Hepatocyte (in vitro differentiated cells): ENCODE measurements around the gene RNLS. TPM values are rescaled to one million over a fixed set of nuclear protein-coding genes. Genes with fewer than 3 reads are reported as not detected.

Experiments
- DNase-seq: peaks from one replicate; pipeline ENCODE4 v3.0.0-alpha.2; 2016; ENCODE audit warnings: low spot score
- H2AFZ ChIP-seq: fragments of 200-600 bp; sonication (generic); 2 replicates; pipeline ENCODE4 v1.6.0; 2016; ENCODE audit warnings: antibody characterized with exemption, mild to moderate bottlenecking
- H3K27ac ChIP-seq: fragments of 200-600 bp; sonication (generic); 2 replicates; pipeline ENCODE4 v1.5.1; 2016; ENCODE audit warnings: mild to moderate bottlenecking
- H3K27me3 ChIP-seq: fragments of 200-600 bp; sonication (generic); 2 replicates; pipeline ENCODE4 v1.6.1; 2016
- H3K36me3 ChIP-seq: fragments of 200-600 bp; sonication (generic); replicated peaks from 2 replicates; pipeline ENCODE4 v1.5.1; 2016; ENCODE audit warnings: low read depth; ENCODE audit not compliant: insufficient read depth
- H3K4me1 ChIP-seq: fragments of 200-600 bp; sonication (generic); 2 replicates; pipeline ENCODE4 v1.5.1; 2016; ENCODE audit warnings: mild to moderate bottlenecking, moderate library complexity; ENCODE audit not compliant: insufficient read depth
- H3K4me2 ChIP-seq: fragments of 200-600 bp; sonication (generic); 2 replicates; pipeline ENCODE4 v1.6.0; 2016
- H3K4me3 ChIP-seq: fragments of 200-600 bp; sonication (generic); 2 replicates; pipeline ENCODE4 v1.5.1; 2016; ENCODE audit warnings: mild to moderate bottlenecking
- H3K79me2 ChIP-seq: fragments of 200-600 bp; sonication (generic); 2 replicates; pipeline ENCODE4 v1.6.0; 2017; ENCODE audit warnings: mild to moderate bottlenecking
- H3K9me2 ChIP-seq: fragments of 200-600 bp; sonication (generic); replicated peaks from 2 replicates; pipeline ENCODE4 v1.6.0; 2017; ENCODE audit warnings: mild to moderate bottlenecking; ENCODE audit not compliant: insufficient read depth
- H3K9me3 ChIP-seq: fragments of 200-600 bp; sonication (generic); 2 replicates; pipeline ENCODE4 v1.5.1; 2016; ENCODE audit warnings: low read depth, mild to moderate bottlenecking
- H4K20me1 ChIP-seq: fragments of 200-600 bp; sonication (generic); 2 replicates; pipeline ENCODE4 v1.6.0; 2016; ENCODE audit warnings: mild to moderate bottlenecking; ENCODE audit not compliant: insufficient read depth, poor library complexity, severe bottlenecking
- EZH2 ChIP-seq: fragments of 200-600 bp; sonication (generic); IDR thresholded peaks from 2 replicates; pipeline ENCODE4 v1.6.1; 2016; ENCODE audit warnings: antibody characterized with exemption, mild to moderate bottlenecking, borderline replicate concordance
- EZH2phosphoT487 ChIP-seq: fragments of 200-600 bp; sonication (generic); IDR thresholded peaks from one replicate; pipeline ENCODE4 v1.6.1; 2018; ENCODE audit warnings: antibody characterized with exemption, mild to moderate bottlenecking, low read depth, moderate library complexity; ENCODE audit not compliant: unreplicated experiment, severe bottlenecking
- WGBS: methylation state at CpG from one replicate; pipeline ENCODE4 v1.1.6; 2016; ENCODE audit warnings: low lambda C conversion rate; ENCODE audit errors: missing lambda C conversion rate; 5-methylcytosine and 5-hydroxymethylcytosine counted together
- polyA plus RNA-seq: library from polyadenylated mRNA; unstranded; fragments of >200 nt; fragmentation: Nextera tagmentation; extraction: Ambion mirVana; gene quantifications from 2 replicates; pipeline ENCODE4 v1.2.1, GENCODE V29; 2016
- total RNA-seq: library from RNA; depleted of rRNA; stranded (reverse); fragments of >200 nt; gene quantifications from 2 replicates; pipeline ENCODE4 v1.2.3, GENCODE V29; 2014
- TF ChIP-seq, protein P1 (sequence below): fragments of 200-600 bp; sonication (generic); IDR thresholded peaks from 2 replicates; pipeline ENCODE4 v1.5.1; 2016; ENCODE audit warnings: antibody characterized with exemption, mild to moderate bottlenecking; ENCODE audit not compliant: poor library complexity

The RNLS gene
- total and polyA plus RNA-seq, 2 experiments from 2014 or later, result 12.8 to 14.9 TPM

DNA sequence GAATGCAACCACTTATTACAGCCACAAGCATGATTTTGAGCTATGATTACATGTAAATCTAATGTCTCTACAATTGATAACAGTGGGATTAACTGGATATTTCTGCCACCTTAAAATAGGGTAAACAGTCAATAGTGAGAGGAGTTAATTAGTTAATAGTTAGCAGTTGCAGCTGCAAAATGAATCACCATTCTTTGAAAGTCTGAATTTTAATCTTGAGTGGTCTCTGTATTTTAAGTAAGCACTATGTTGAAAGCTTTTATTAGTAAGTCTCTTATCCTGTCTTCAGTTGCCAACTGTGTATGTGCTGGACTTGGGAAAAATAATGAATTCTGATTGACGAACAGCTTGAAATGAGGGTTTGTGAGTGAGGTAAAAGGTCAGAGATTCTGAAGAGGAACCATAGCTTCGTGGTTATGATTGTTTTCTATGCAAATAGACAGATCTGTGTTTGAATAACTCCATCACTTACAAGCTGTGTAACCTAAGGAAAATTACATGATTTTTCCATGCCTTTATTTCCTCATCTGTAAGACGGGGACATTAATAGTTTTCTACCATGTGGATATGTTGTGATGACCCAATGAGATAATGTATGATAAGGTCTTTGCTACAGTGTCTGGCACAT lies 75.2 kb downstream of the RNLS start:
- H3K27ac ChIP-seq, result no peak overlapping the region
- H3K9me2 ChIP-seq, result no peaks in the 10 kb centered on the region
- no peaks in the 10 kb centered on the region for H3K9me3 ChIP-seq
- no peaks in the 10 kb centered on the region for H3K36me3 ChIP-seq
- no peaks in the 10 kb centered on the region for H3K4me1 ChIP-seq
- no peaks in the 10 kb centered on the region for H3K79me2 ChIP-seq
- TF ChIP-seq, protein P1, sequence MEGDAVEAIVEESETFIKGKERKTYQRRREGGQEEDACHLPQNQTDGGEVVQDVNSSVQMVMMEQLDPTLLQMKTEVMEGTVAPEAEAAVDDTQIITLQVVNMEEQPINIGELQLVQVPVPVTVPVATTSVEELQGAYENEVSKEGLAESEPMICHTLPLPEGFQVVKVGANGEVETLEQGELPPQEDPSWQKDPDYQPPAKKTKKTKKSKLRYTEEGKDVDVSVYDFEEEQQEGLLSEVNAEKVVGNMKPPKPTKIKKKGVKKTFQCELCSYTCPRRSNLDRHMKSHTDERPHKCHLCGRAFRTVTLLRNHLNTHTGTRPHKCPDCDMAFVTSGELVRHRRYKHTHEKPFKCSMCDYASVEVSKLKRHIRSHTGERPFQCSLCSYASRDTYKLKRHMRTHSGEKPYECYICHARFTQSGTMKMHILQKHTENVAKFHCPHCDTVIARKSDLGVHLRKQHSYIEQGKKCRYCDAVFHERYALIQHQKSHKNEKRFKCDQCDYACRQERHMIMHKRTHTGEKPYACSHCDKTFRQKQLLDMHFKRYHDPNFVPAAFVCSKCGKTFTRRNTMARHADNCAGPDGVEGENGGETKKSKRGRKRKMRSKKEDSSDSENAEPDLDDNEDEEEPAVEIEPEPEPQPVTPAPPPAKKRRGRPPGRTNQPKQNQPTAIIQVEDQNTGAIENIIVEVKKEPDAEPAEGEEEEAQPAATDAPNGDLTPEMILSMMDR, result no peak
- no peak for TF ChIP-seq EZH2
- no peak for TF ChIP-seq EZH2phosphoT487
- no peaks in the 10 kb centered on the region for H4K20me1 ChIP-seq
- H3K4me2 ChIP-seq, result no peak overlapping the region
- DNase-seq, result no peak
- no peak overlapping the region for H3K4me3 ChIP-seq
- H3K27me3 ChIP-seq, result no peaks in the 10 kb centered on the region
- no peak overlapping the region for H2AFZ ChIP-seq
- 63% methylated on average over 3 of the region's 3 CpGs for WGBS

GRCh38 chr10:88507404-88507803 lies 75.7 kb downstream of the RNLS start:
- H3K27ac ChIP-seq, result no peak overlapping the region
- WGBS, result 38% methylated on average over 1 of the region's 1 CpG
- no peak for DNase-seq
- no peaks in the 10 kb centered on the region for H3K9me2 ChIP-seq
- TF ChIP-seq EZH2 (no peak), EZH2phosphoT487 (no peak)
- TF ChIP-seq, protein P1, result no peak
- no peaks in the 10 kb centered on the region for H4K20me1 ChIP-seq
- H3K4me1 ChIP-seq, result no peaks in the 10 kb centered on the region
- H3K36me3 ChIP-seq, result no peaks in the 10 kb centered on the region
- no peak overlapping the region for H3K4me2 ChIP-seq
- H3K9me3 ChIP-seq, result no peaks in the 10 kb centered on the region
- H3K79me2 ChIP-seq, result no peaks in the 10 kb centered on the region
- H2AFZ ChIP-seq, result no peak overlapping the region
- no peak overlapping the region for H3K4me3 ChIP-seq
- H3K27me3 ChIP-seq, result no peaks in the 10 kb centered on the region

- Histone ChIP-seq H4K20me1 (no peaks in the 10 kb centered on the region), H3K79me2 (no peaks in the 10 kb centered on the region), H3K4me2 (no peak overlapping the region), H3K27me3 (no peaks in the 10 kb centered on the region), H3K9me3 (no peaks in the 10 kb centered on the region), H3K27ac (no peak overlapping the region), H3K9me2 (no peaks in the 10 kb centered on the region), H2AFZ (no peak overlapping the region), H3K4me3 (no peak overlapping the region), H3K36me3 (no peaks in the 10 kb centered on the region), H3K4me1 (no peaks in the 10 kb centered on the region)
- no peak for DNase-seq
- WGBS, result 42% methylated on average over 1 of the region's 1 CpG
- TF ChIP-seq, protein P1, result no peak
- TF ChIP-seq EZH2phosphoT487, result no peak
- TF ChIP-seq EZH2, result no peak
Observed at GRCh38 chr10:88505680-88506215, 77.4 kb downstream of the RNLS start.
